Left forelimb (tissue), 1 donor: ENCODE data around the gene TAF11L3.
"Not testable (repeated sequence)": the region's sequence is repeated elsewhere in the genome, so short reads cannot be mapped to it uniquely, and the experiment has no call there.

Experiments
- DNase-seq: peaks from one replicate; pipeline ENCODE4 v3.0.0-alpha.2; 2018; ENCODE audit warnings: low spot score

TAF11L3 gene

DNA sequence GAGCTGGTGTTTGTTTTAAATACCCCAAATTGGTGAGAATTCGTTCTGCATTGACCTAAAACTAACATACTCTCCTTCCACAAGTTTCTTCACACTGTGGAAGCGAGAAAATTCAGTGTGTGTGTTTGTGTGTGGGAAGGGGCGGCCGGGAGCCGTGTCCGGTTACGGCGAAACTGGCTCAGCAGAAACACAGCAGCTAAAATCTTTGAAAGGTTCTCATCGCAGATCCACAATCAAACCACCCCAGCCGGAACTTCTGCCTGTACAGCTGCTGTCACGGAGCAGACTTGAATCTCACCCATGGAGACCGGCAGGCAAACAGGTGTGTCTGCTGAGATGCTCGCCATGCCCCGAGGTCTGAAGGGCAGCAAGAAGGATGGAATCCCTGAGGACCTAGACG lies at the start of gene TAF11L3:
Gene TAF11L3 (plus strand): TSS at position 301 of the 400 bp plus-strand sequence.
- DNase-seq, result not testable (repeated sequence)

DNA sequence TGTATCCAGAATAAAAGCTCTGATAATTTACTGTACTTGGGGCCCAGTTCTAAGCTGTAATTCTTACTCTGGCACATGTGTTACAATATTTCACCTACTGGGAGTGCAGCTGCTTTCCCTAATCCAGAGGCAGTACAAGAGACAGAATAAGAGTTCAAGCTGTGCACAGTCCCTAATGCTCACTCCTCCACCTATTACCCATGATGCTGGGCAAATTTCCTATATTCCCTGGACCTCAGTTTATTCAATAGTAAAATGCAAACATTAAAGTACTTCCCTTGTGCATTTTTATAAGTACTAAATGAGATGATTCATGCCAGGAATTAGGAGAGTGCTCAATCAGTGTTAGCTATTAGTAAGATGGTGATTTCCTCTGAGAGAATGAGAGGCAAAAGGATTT lies 48.1 kb upstream of the TAF11L3 start:
- DNase-seq, result no peak

DNA sequence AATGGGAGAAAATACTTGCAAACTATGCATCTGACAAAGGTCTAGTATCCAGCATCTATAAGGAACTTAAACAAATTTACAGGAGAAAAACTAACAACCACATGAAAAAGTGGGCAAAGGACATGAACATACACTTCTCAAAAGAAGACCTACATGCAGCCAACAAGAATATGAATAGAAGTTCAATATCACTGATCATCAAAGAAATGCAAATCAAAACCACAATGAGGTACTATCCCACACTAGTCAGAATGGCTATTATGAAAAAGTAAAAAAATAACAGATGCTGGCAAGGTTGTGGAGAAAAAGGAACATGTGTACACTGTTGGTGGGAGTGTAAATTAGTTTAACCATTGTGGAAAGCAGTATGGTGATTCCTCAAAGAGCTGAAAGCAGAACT lies 43.1 kb upstream of the TAF11L3 start:
- not testable (repeated sequence) for DNase-seq

DNA sequence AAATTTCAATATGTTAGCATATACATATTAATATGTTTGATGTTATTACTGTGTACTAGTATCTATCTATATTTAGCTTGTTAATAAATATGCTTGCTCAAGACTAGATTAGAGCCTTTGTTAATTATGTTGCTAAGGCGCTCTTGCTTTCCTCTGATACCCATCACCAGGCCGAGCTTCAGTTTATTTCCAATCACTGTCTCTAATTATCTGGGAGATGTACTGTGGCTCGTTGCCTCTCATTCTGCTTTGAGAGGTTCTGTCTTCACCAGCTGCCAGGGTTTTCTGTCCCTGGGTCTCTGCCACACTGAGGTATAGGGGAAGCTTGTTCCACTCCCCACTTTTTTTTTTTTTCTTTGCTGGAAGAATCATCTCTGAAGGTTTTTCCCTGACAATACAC lies 41.1 kb upstream of the TAF11L3 start:
- no peak for DNase-seq

DNA sequence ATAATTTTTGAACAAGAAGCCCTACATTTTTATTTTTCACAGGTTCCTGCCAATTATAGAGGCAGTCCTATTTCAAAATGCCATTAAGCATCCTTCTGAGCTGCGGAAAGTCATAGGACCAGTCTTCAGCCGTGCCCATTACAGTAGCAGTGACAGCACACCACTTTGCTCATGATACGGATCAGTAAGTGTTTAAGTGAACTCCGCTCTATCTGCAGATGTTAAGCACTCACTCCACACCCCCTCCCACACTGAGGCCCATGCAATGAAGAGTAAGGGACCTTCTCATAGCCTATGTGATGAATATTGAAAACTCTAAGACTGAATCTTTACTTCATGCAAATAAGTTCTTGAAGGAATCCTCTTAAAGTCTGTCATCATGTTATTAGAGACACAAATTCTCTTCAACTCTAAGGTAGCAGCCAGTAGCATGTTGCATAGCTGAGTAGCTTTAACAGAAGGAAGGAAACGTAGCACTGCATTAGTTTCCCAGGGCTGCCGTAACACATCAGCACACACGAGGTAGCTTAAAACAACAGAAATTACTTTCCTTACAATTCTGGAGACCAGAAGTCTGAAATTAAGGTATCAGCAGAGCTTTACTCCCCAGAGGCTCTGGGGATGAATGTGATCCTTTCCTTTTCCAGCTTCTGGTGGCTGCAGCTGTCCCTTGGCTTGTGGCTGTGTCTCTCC lies 40.4 kb upstream of the TAF11L3 start:
- no peak for DNase-seq

DNA sequence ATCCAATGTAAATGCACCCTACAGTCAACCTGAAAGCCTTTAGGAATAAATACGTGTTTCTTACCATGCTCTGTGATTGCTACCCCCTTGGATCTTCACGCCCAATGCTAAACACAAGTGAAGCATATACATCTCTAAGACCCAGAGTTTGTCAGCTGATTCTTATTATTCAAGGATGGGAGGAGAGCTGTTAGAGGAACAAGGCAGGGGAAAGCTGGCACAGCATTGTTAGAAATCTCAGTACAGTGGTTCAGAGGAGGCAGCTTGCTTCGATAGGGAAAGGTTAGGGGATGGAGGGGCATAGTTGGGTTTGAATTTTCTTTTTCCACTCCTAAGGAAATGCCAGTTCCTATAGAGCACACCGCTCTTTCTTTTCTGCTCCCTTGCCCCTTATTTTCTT lies 36.8 kb upstream of the TAF11L3 start:
- no peak for DNase-seq

DNA sequence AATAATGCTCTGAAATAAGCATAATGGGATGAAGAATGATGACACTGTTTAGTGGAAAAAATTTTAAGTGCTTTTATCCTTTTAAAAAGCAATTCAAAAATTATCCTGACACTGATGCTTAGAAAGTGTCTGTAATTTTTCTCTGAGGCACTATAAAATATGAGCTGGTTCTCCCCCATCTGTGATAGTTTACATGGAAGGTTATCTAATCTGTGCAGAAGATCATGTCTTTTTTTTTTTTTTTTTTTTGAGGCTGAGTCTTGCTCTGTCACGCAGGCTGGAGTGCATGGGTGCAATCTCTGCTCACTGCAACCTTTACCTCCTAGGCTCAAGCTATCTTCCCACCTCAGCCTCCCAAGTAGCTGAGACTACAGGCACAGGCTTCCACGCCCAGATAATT lies 35.4 kb upstream of the TAF11L3 start:
- DNase-seq, result no peak

DNA sequence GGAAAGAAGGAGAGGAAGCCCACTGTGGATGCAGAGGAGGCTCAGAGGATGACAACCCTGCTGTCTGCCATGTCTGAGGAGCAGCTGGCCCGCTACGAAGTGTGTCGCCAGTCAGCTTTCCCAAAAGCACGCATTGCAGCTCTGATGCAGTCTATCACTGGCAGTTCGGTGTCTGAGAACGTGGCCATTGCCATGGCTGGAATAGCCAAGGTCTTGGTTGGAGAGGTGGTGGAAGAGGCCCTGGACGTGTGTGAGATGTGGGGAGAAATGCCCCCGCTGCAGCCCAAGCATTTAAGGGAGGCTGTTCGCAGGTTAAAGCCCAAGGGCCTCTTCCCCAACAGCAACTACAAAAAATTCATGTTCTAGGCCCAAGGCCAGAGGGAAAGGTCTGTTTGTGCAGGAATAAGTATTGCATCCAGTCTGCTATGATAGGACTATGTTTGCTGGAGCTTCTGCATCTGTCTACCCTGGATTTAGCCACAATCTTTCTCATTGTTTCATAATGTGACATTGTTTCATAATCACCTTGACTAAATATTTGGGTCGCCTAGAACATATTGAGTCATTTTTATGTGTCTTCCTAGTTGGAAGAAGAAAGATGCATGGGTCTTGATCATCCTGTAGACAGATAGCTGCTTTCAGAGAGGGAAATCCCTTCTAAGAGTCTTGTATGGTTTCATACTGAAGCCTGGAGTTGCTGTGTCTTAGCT lies 31.5 kb upstream of the TAF11L3 start:
- not testable (repeated sequence) for DNase-seq

DNA sequence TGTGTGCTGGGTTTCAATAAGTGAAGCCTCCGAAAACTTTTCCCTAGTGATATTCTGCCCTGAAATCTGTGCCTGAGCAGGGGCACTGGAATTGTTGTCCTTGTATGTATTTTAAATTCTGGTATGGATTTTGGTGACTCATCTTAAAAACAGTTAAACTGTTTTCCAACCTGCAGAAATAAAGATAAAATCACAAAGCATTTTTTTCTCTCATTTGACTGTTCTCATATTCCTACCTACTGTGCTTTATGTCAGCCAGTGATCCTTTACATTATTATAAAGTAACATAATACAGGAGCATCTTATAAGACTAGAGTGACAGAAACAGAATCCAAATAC lies 31.0 kb upstream of the TAF11L3 start:
- no peak for DNase-seq

DNA sequence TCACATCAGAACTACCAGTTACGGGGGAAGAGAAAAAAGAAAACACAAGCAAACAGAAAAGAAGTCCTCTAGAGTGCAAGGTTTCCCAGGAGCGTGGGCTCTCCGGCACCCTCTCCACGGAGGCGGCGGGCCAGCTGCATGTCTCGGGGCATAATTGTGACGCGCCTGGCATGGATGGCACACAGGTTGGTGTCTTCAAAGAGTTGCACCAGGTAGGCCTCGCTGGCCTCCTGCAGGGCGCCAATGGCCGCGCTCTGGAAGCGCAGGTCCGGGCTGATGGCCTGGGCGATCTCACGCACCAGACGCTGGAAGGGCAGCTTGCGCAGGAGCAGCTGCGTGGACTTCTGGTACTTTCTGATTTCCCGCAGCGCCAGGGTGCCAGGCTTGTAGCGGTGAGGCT lies 26.9 kb upstream of the TAF11L3 start:
- not testable (repeated sequence) for DNase-seq

DNA sequence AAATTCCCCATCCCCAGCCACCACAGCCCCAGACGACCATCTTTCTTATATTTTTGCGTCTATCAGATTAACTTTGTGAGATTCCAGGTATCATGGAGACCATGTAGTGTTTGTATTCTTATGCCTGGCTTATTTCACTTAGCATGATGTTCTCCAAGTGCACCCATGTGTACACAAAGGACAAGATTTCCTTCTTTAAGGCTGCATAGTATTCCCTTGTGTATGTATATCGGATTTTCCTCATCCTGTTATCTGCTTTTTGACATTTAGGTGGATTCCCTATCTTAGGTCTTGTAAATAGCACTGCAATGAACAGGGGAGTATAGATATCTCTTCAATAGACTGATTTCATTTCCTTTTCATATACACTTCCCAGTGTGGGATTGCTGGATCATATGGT lies 25.4 kb upstream of the TAF11L3 start:
- DNase-seq, result no peak

DNA sequence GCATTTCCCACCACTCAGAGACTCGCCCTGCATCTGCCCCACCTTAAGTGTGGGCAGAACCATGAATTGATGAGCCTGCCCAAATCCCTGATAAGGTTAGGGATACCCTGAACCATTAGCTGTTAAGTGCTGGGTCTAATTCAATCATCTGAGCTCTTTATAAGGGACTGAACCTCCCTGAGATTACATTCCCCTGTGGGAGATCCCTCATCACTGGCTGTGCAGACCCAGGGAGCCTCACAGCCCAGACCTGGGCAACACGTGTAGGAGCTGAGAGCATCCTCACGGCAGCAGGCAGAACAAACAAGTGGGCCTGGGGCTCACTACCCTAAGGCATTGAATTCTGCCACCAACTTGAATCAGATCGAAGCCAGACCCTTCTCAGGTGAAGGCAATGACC lies 20.7 kb upstream of the TAF11L3 start:
- no peak for DNase-seq

DNA sequence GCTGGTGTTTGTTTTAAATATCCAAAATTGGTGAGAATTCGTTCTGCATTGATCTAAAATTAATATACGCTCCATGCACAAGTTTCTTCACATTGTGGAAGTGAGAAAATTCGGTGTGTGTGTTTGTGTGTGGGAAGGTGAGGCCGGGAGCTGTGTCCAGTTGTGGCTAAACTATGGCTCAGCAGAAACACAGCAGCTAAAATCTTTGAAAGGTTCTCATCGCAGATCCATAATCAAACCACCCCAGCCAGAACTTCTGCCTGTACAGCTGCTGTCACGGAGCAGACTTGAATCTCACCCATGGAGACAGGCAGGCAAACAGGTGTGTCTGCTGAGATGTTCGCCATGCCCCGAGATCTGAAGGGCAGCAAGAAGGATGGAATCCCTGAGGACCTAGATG lies 20.2 kb upstream of the TAF11L3 start, which contains the start of gene TAF11L2:
Gene TAF11L2 (plus strand): TSS at position 301 of the 400 bp plus-strand sequence.
- not testable (repeated sequence) for DNase-seq

DNA sequence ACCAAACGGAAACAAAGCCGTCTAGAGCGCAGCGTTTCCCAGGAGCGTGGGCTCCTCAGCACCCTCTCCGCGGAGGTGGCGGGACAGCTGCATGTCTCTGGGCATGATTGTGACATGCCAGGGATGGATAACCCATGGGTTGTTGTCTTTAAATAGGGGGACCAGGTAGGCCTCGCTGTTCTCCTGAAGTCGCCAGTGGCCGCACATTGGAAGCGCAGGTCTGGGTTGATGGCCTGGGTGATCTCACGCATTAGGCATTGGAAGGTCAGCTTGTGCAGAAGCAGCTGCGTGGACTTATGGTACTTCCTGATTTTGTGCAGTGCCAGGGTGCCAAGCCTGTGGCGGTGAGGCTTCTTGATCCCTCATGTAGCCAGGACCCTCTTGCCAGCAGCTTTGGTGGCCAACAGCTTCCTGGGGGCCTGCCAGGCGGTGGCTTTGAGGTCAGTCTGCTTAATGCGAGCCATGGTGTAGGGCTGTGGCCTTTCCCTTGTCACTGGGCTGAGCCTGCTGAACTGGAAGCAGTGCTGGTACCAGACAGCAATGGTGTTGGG lies 6.3 kb upstream of the TAF11L3 start:
- no peak for DNase-seq

DNA sequence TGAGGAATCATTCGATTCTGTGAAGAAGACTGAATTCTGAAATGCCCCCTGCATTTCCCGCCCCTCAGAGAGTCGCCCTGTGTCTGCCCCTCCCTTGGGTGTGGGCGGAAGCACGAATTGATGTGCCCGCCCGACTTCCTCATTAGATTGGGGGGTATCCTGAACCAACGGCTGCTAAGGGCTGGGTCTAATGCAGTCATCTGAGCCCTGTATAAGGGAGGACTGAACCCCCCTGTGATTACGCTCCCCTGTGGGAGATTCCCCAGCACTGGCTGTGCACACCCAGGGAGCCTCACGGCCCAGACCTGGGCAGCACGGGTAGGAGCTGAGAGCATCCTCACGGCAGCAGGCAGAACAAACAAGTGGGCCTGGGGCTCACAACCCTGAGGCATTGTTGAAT lies 641 bp upstream of the TAF11L3 start:
- not testable (repeated sequence) for DNase-seq

DNA sequence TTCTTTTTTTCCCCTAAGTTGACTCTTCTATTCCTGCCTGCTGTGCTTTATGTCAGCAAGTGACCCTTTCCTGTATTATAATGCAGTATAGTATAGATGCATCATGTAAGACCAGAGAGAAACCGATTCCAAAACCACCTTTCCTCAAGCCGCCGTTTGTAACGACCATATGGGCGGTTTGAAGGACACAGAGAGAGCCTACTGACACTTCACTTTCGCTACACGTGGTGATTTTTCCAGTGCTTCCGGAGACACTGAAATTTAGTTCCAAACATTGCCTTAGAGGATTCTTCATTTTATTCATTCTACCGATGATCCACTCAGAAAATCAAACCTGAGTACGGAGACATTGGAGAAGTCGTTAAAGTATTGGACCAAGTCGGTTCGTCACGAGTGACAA lies 1.3 kb downstream of the TAF11L3 start:
- DNase-seq, result not testable (repeated sequence)

DNA sequence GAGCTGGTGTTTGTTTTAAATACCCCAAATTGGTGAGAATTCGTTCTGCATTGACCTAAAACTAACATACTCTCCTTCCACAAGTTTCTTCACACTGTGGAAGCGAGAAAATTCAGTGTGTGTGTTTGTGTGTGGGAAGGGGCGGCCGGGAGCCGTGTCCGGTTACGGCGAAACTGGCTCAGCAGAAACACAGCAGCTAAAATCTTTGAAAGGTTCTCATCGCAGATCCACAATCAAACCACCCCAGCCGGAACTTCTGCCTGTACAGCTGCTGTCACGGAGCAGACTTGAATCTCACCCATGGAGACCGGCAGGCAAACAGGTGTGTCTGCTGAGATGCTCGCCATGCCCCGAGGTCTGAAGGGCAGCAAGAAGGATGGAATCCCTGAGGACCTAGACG lies 3.3 kb downstream of the TAF11L3 start, which contains the start of gene TAF11L4:
Gene TAF11L4 (plus strand): TSS at position 301 of the 400 bp plus-strand sequence.
- not testable (repeated sequence) for DNase-seq

DNA sequence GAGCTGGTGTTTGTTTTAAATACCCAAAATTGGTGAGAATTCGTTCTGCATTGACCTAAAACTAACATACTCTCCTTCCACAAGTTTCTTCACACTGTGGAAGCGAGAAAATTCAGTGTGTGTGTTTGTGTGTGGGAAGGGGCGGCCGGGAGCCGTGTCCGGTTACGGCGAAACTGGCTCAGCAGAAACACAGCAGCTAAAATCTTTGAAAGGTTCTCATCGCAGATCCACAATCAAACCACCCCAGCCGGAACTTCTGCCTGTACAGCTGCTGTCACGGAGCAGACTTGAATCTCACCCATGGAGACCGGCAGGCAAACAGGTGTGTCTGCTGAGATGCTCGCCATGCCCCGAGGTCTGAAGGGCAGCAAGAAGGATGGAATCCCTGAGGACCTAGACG lies 6.8 kb downstream of the TAF11L3 start, which contains the start of gene TAF11L5:
Gene TAF11L5 (plus strand): TSS at position 301 of the 400 bp plus-strand sequence.
- not testable (repeated sequence) for DNase-seq

DNA sequence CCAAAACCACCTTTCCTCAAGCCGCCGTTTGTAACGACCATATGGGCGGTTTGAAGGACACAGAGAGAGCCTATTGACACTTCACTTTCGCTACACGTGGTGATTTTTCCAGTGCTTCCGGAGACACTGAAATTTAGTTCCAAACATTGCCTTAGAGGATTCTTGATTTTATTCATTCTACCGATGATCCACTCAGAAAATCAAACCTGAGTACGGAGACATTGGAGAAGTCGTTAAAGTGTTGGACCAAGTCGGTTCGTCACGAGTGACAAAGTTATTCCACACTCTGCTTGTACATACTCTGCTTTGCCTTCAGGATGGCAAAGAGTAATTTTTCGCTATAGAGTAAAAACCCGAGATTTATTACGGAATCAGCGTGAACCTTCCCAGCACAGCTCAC lies 8.3 kb downstream of the TAF11L3 start:
- not testable (repeated sequence) for DNase-seq

DNA sequence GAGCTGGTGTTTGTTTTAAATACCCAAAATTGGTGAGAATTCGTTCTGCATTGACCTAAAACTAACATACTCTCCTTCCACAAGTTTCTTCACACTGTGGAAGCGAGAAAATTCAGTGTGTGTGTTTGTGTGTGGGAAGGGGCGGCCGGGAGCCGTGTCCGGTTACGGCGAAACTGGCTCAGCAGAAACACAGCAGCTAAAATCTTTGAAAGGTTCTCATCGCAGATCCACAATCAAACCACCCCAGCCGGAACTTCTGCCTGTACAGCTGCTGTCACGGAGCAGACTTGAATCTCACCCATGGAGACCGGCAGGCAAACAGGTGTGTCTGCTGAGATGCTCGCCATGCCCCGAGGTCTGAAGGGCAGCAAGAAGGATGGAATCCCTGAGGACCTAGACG lies 10.2 kb downstream of the TAF11L3 start, which contains the start of gene TAF11L6:
Gene TAF11L6 (plus strand): TSS at position 301 of the 400 bp plus-strand sequence.
- not testable (repeated sequence) for DNase-seq
